Prostate gland (tissue), 2 donors: Measurements from ENCODE around the gene ADPRM.

Experiments
- CTCF ChIP-seq, 4 experiments: fragments of 200-600 bp in 2 of 4; fragments of 450-650 bp in 2 of 4; sonication (generic) in 2 of 4; IDR thresholded peaks; 1 replicate in 3 of 4; 2 replicates in 1 of 4; pipeline ENCODE4 v1.5.1; 2016 to 2019; ENCODE audit warnings: antibody characterized with exemption in 4 of 4, mild to moderate bottlenecking in 2 of 4, moderate library complexity in 2 of 4
- POLR2A ChIP-seq: fragments of 450-650 bp; IDR thresholded peaks from one replicate; pipeline ENCODE4 v1.6.1; 2016; ENCODE audit warnings: antibody characterized with exemption, mild to moderate bottlenecking
- POLR2AphosphoS5 ChIP-seq: sonication (generic); formaldehyde crosslinking; IDR thresholded peaks from one replicate; pipeline ENCODE4 v1.6.1; 2017; ENCODE audit warnings: antibody characterized with exemption

- TF ChIP-seq CTCF (IDR thresholded peaks at IDR 0.05), result no peak
- TF ChIP-seq POLR2A, result no peak
- TF ChIP-seq POLR2AphosphoS5, result peak; percentile 23
Measured at GRCh38 chr17:10743316-10744009, 46.1 kb downstream of the ADPRM start.
